K562 (cell line): ENCODE measurements around the gene JPT1. TPM values are rescaled to one million over a fixed set of nuclear protein-coding genes. Genes with fewer than 3 reads are reported as not detected.

ENCODE experiments used
- ARID4B ChIP-seq: sonication (generic); formaldehyde crosslinking; IDR thresholded peaks from 2 replicates; pipeline ENCODE4 v1.8.0; 2022; ENCODE audit warnings: mild to moderate bottlenecking, missing genetic modification reagents
- GATA2 ChIP-seq: sonication (generic); formaldehyde crosslinking; IDR thresholded peaks from 2 replicates; pipeline ENCODE4 v1.4.0; 2020; ENCODE audit warnings: mild to moderate bottlenecking, missing genetic modification reagents
- HMG20B ChIP-seq: fragments of 250-450 bp; sonication (Bioruptor Pico); IDR thresholded peaks from 2 replicates; pipeline ENCODE4 v1.5.0; 2021; ENCODE audit warnings: mild to moderate bottlenecking
- HNRNPL ChIP-seq: fragments of 200-400 bp; formaldehyde crosslinking; IDR thresholded peaks from 2 replicates; pipeline ENCODE4 v1.6.1; 2017; ENCODE audit warnings: low read depth, mild to moderate bottlenecking, low read length
- KDM5B ChIP-seq: fragments of 200-600 bp; sonication (generic); IDR thresholded peaks from 2 replicates; pipeline ENCODE4 v1.6.1; 2012; ENCODE audit warnings: low read depth, mild to moderate bottlenecking, moderate library complexity, low read length, control low read depth, inconsistent platforms; ENCODE audit not compliant: insufficient replicate concordance
- MAZ ChIP-seq, 2 experiments: fragments of 450-650 bp in 1 of 2; sonication (generic) in 1 of 2; formaldehyde crosslinking; IDR thresholded peaks in 1 of 2; conservative IDR thresholded peaks in 1 of 2; 2 replicates each; pipeline versions ENCODE4 v1.4.0 to v1.5.0; 2020; ENCODE audit warnings: mild to moderate bottlenecking in 1 of 2, missing genetic modification reagents in 1 of 2
- MYNN ChIP-seq, 2 experiments: sonication (generic); formaldehyde crosslinking in 1 of 2; IDR thresholded peaks; 2 replicates each; pipeline versions ENCODE4 v1.5.0 to v1.6.1; 2016 to 2020; ENCODE audit warnings: antibody characterized with exemption in 1 of 2, missing genetic modification reagents in 1 of 2
- NEUROD1 ChIP-seq: fragments of 150-350 bp; IDR thresholded peaks from 2 replicates; pipeline ENCODE4 v1.6.1; 2014; ENCODE audit warnings: borderline replicate concordance, low read length, low read depth; ENCODE audit not compliant: partially characterized antibody
- PCBP2 ChIP-seq: fragments of 200-400 bp; formaldehyde crosslinking; IDR thresholded peaks from 2 replicates; pipeline ENCODE4 v1.6.1; 2018; ENCODE audit warnings: low read length, low read depth, mild to moderate bottlenecking, moderate library complexity; ENCODE audit not compliant: poor library complexity, severe bottlenecking
- SNIP1 ChIP-seq: fragments of 450-650 bp; IDR thresholded peaks from 2 replicates; pipeline ENCODE4 v1.7.1; 2017; ENCODE audit warnings: low read depth, mild to moderate bottlenecking
- TARDBP ChIP-seq: fragments of 450-650 bp; IDR thresholded peaks from 2 replicates; pipeline ENCODE4 v1.6.1; 2016
- TGIF2 ChIP-seq: sonication (generic); formaldehyde crosslinking; IDR thresholded peaks from 2 replicates; pipeline ENCODE4 v1.8.1; 2022; ENCODE audit warnings: mild to moderate bottlenecking, missing genetic modification reagents, moderate library complexity
- VEZF1 ChIP-seq: fragments of 200-800 bp; sonication (Bioruptor generic); IDR thresholded peaks from 2 replicates; pipeline ENCODE4 v1.6.1; 2017; ENCODE audit warnings: missing genetic modification characterization, missing compliant biosample characterization
- ZNF583 ChIP-seq: fragments of 250-450 bp; sonication (Bioruptor Pico); IDR thresholded peaks from 2 replicates; pipeline ENCODE4 v1.4.0; 2020
- ZNF609 ChIP-seq: sonication (generic); formaldehyde crosslinking; IDR thresholded peaks from 2 replicates; pipeline ENCODE4 v1.8.1; 2023; ENCODE audit warnings: missing genetic modification reagents, mild to moderate bottlenecking, borderline replicate concordance
- ZNF668 ChIP-seq: fragments of 250-450 bp; sonication (Bioruptor Pico); IDR thresholded peaks from 2 replicates; pipeline ENCODE4 v1.8.0; 2022; ENCODE audit warnings: mild to moderate bottlenecking, inconsistent platforms
- polyA plus RNA-seq, 8 experiments: library from polyadenylated mRNA; depleted of rRNA in 4 of 8; stranded (reverse) in 5 of 8; unstranded in 3 of 8; fragments of >200 nt; fragmentation: Nextera tagmentation in 2 of 8; fragmentation: Illumina TruSeq in 1 of 8; extraction: Ambion mirVana in 2 of 8; extraction: Trizol in 1 of 8; gene quantifications; 2 replicates each; pipeline versions ENCODE4 v1.2.1 to v1.2.3, GENCODE V29; 2011 to 2014; ENCODE audit warnings: inconsistent platforms in 1 of 8, missing spikeins in 1 of 8
- total RNA-seq, 7 experiments: library from RNA; depleted of rRNA in 6 of 7; stranded (reverse); fragments of >200 nt in 6 of 7; fragmentation: Illumina TruSeq in 2 of 7; extraction: Trizol in 2 of 7; gene quantifications; 2 replicates each; pipeline versions ENCODE4 v1.2.1 to v1.2.3, GENCODE V29; 2011 to 2021; ENCODE audit warnings: low replicate concordance in 1 of 7

JPT1 gene
- total and polyA plus RNA-seq, 9 of the 15 experiments (the other 6 are each of a cell fraction or from before 2014, with no cell fraction given) = 56.7 to 292 (median 144) TPM

GRCh38 chr17:75124041-75124818 is 30.1 kb downstream of the JPT1 start (continued):
- TF ChIP-seq ARID4B (CRISPR knock-in tag) (no peak), VEZF1 (CRISPR knock-in tag) (peak; percentile 61), ZNF609 (CRISPR knock-in tag) (no peak), NEUROD1 (peak; percentile 84), TARDBP (no peak), TGIF2 (no peak), ZNF583 (CRISPR knock-in tag) (peak; percentile 73; the same call in 1 of the 2 replicates), HMG20B (CRISPR knock-in tag) (no peak), HNRNPL (peak; percentile 97), ZNF668 (CRISPR knock-in tag) (peak; percentile 73), MYNN (IDR thresholded peaks at IDR 0.05) (peak; percentile 99), MYNN (CRISPR knock-in tag; IDR thresholded peaks at IDR 0.05) (no peak), MAZ (CRISPR knock-in tag; conservative IDR thresholded peaks at IDR 0.05 in 1 of 2, IDR thresholded peaks at IDR 0.05 in 1 of 2) (peak; percentile 73 to 93), KDM5B (peak; percentile 68), PCBP2 (no peak), GATA2 (CRISPR knock-in tag) (0 out of 2 replicates have a peak, but pooled peaks have one; percentile 29), SNIP1 (no peak)
